ENCODE results near the gene FAIM2.
"Not testable (repeated sequence)": the region's sequence is repeated elsewhere in the genome, so short reads cannot be mapped to it uniquely, and the experiment has no call there.

The FAIM2 gene

GRCh38 chr12:49882248-49882850, 21.4 kb downstream of the FAIM2 start:
- Histone ChIP-seq H3K36me3 (ENCODE audit: control insufficient read depth, insufficient read depth, low read length) (no peaks in the 10 kb centered on the region), H3K27me3 (replicated peaks; ENCODE audit: control insufficient read depth, insufficient read depth, low read length) (no peaks in the 10 kb centered on the region; the same call in 1 of the 2 replicates), H3K4me3 (replicated peaks; ENCODE audit: low read depth, low read length) (no peak overlapping the region)
- DNase-seq (ENCODE audit: extremely low read depth, insufficient read length) = no peak
- no peak for TF ChIP-seq CTCF (IDR thresholded peaks at IDR 0.05; ENCODE audit: insufficient read depth, low read length, poor library complexity, severe bottlenecking)

- H3K27me3 ChIP-seq (replicated peaks; ENCODE audit: control insufficient read depth, insufficient read depth, low read length) = no peaks in the 10 kb centered on the region; the same call in 1 of the 2 replicates
- no peak for TF ChIP-seq CTCF (IDR thresholded peaks at IDR 0.05; ENCODE audit: insufficient read depth, low read length, poor library complexity, severe bottlenecking)
- DNase-seq (ENCODE audit: extremely low read depth, insufficient read length) = no peak
- no peaks in the 10 kb centered on the region for H3K36me3 ChIP-seq (ENCODE audit: control insufficient read depth, insufficient read depth, low read length)
- H3K4me3 ChIP-seq (replicated peaks; ENCODE audit: low read depth, low read length) = no peak overlapping the region
Observed at GRCh38 chr12:49881415-49882247, 22.1 kb downstream of the FAIM2 start.

GRCh38 chr12:49880756-49881414, 22.8 kb downstream of the FAIM2 start:
- TF ChIP-seq CTCF (IDR thresholded peaks at IDR 0.05; ENCODE audit: insufficient read depth, low read length, poor library complexity, severe bottlenecking) = no peak
- no peaks in the 10 kb centered on the region for H3K36me3 ChIP-seq (ENCODE audit: control insufficient read depth, insufficient read depth, low read length)
- no peak overlapping the region for H3K4me3 ChIP-seq (replicated peaks; ENCODE audit: low read depth, low read length)
- DNase-seq (ENCODE audit: extremely low read depth, insufficient read length) = no peak
- no peaks in the 10 kb centered on the region; the same call in 1 of the 2 replicates for H3K27me3 ChIP-seq (replicated peaks; ENCODE audit: control insufficient read depth, insufficient read depth, low read length)

GRCh38 chr12:49879065-49879464, 24.6 kb downstream of the FAIM2 start:
- not testable (repeated sequence) for H3K4me3 ChIP-seq (replicated peaks; ENCODE audit: low read depth, low read length); H3K36me3 ChIP-seq (ENCODE audit: control insufficient read depth, insufficient read depth, low read length); H3K27me3 ChIP-seq (replicated peaks; ENCODE audit: control insufficient read depth, insufficient read depth, low read length); DNase-seq (ENCODE audit: extremely low read depth, insufficient read length)

GRCh38 chr12:49878021-49878420, 25.7 kb downstream of the FAIM2 start:
- DNase-seq (ENCODE audit: extremely low read depth, insufficient read length) = no peak
- Histone ChIP-seq H3K36me3 (ENCODE audit: control insufficient read depth, insufficient read depth, low read length) (no peaks in the 10 kb centered on the region), H3K27me3 (replicated peaks; ENCODE audit: control insufficient read depth, insufficient read depth, low read length) (no peaks in the 10 kb centered on the region; the same call in 1 of the 2 replicates), H3K4me3 (replicated peaks; ENCODE audit: low read depth, low read length) (no peak overlapping the region)
- no peak for TF ChIP-seq CTCF (IDR thresholded peaks at IDR 0.05; ENCODE audit: insufficient read depth, low read length, poor library complexity, severe bottlenecking)

- Histone ChIP-seq H3K4me3 (replicated peaks; ENCODE audit: low read depth, low read length) (no peak overlapping the region), H3K27me3 (replicated peaks; ENCODE audit: control insufficient read depth, insufficient read depth, low read length) (no peaks in the 10 kb centered on the region; the same call in 1 of the 2 replicates), H3K36me3 (ENCODE audit: control insufficient read depth, insufficient read depth, low read length) (no peaks in the 10 kb centered on the region)
- TF ChIP-seq CTCF (IDR thresholded peaks at IDR 0.05; ENCODE audit: insufficient read depth, low read length, poor library complexity, severe bottlenecking) = no peak
- DNase-seq (ENCODE audit: extremely low read depth, insufficient read length) = no peak
Observed at GRCh38 chr12:49877066-49877465, 26.6 kb downstream of the FAIM2 start.

Measured in GM06990 (cell line).